Fibroblast of mammary gland (primary cell): ENCODE results near the gene AMBP.

Experiments used
- DNase-seq: peaks from one replicate; pipeline ENCODE4 v3.0.0-alpha.2; 2010; ENCODE audit warnings: low read depth
- H3K4me3 ChIP-seq: 2 replicates; pipeline ENCODE4 v1.5.1; 2011; ENCODE audit warnings: low read depth, mild to moderate bottlenecking, low read length, moderate library complexity; ENCODE audit not compliant: control insufficient read depth
- CTCF ChIP-seq: conservative IDR thresholded peaks from 2 replicates; pipeline ENCODE4 v1.5.1; 2011; ENCODE audit warnings: low read depth, low read length, inconsistent platforms; ENCODE audit not compliant: control insufficient read depth, insufficient read depth

The AMBP gene

GRCh38 chr9:114102484-114102883 is 24.4 kb upstream of the AMBP start:
- DNase-seq = no peak
- TF ChIP-seq CTCF = no peak

GRCh38 chr9:114100536-114100935 is 22.4 kb upstream of the AMBP start:
- TF ChIP-seq CTCF = no peak
- H3K4me3 ChIP-seq = no peak overlapping the region
- no peak for DNase-seq

More at GRCh38 chr9:114102484-114102883, 24.4 kb upstream of the AMBP start:
- H3K4me3 ChIP-seq = no peak overlapping the region

GRCh38 chr9:114099669-114100270 is 21.7 kb upstream of the AMBP start:
- no peak for DNase-seq
- no peak overlapping the region for H3K4me3 ChIP-seq
- no peak for TF ChIP-seq CTCF

- H3K4me3 ChIP-seq = no peak within 1 kb of the TSS
- no peak for TF ChIP-seq CTCF
- no peak for DNase-seq
These were observed 21.0 kb upstream of the AMBP start, which contains the start of gene KIF12 for GRCh38 chr9:114098936-114099668. KIF12 (minus strand) TSS chr9:114099292; CDS start chr9:114099276, 16 bp downstream.

GRCh38 chr9:114098021-114098935 is 20.2 kb upstream of the AMBP start:
- TF ChIP-seq CTCF = no peak
- H3K4me3 ChIP-seq = no peak overlapping the region
- no peak for DNase-seq

GRCh38 chr9:114097613-114098020 is 19.5 kb upstream of the AMBP start:
- TF ChIP-seq CTCF = no peak
- no peak for DNase-seq
- no peak overlapping the region for H3K4me3 ChIP-seq
